DMS 273 treated with DMSO at 0.1 percent for 48 hours (cell line): Measurements from ENCODE around the gene GARRE1.
"Not testable (repeated sequence)": the region's sequence is repeated elsewhere in the genome, so short reads cannot be mapped to it uniquely, and the experiment has no call there.

Experiments used
- DNase-seq: peaks from one replicate; lab custom pipeline; 2025; lab: John Stamatoyannopoulos, UW

GARRE1 gene

DNA sequence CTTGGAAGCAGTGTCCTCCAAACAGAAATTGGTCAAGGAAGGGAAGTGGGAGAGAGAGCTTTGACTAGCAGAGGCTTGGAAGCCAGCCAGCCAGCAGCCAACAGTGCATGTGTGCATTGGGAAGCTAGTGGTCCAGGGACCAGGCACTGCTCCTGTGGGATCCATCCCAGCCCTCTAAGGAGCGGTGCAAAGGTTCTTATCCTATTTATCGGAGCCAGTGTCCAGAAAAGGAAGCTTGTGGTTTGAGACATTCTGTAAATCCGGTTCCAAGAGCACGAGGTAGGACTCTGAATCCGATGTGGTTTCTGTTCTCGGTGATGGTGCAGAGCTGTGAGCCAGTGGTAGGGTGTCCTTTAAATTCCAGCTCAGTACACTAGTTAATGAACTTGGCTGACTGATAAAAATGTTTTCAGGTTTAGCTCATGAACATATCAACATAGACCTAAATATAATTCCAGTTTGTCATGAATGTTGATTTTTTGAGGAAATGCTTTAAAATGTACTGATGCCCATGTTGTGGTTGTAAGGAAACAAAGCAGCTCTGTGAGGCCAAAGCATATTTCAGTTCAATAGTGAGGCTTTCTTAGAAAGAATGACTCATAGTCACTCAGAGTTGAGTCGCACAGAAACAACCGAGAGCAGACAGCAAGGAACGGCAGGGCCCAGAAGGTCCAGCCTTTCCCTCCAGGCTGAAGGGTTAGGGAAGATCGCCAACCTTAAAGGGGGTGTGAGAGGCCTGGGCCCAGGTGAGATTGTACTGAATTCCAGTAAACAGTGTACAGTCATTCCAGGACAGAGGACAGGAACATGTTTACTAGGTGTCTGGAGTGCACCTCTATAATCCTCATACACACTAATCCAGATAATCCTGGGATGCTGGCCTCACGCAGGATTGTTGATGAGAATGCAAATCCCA lies 21.5 kb upstream of the GARRE1 start:
- no peak for DNase-seq

GRCh38 chr19:34235425-34235940 lies 18.9 kb upstream of the GARRE1 start:
- no peak for DNase-seq

GRCh38 chr19:34236035-34236987 lies 18.0 kb upstream of the GARRE1 start:
- no peak for DNase-seq

GRCh38 chr19:34237283-34237682 lies 17.1 kb upstream of the GARRE1 start:
- no peak for DNase-seq

- no peak for DNase-seq
These were observed 16.4 kb upstream of the GARRE1 start for GRCh38 chr19:34237939-34238338.

GRCh38 chr19:34241513-34242337 lies 12.6 kb upstream of the GARRE1 start:
- DNase-seq, result no peak

- not testable (repeated sequence) for DNase-seq
These were observed 11.0 kb upstream of the GARRE1 start for GRCh38 chr19:34243138-34243875.

GRCh38 chr19:34243876-34244578 lies 10.3 kb upstream of the GARRE1 start:
- no peak for DNase-seq

DNA sequence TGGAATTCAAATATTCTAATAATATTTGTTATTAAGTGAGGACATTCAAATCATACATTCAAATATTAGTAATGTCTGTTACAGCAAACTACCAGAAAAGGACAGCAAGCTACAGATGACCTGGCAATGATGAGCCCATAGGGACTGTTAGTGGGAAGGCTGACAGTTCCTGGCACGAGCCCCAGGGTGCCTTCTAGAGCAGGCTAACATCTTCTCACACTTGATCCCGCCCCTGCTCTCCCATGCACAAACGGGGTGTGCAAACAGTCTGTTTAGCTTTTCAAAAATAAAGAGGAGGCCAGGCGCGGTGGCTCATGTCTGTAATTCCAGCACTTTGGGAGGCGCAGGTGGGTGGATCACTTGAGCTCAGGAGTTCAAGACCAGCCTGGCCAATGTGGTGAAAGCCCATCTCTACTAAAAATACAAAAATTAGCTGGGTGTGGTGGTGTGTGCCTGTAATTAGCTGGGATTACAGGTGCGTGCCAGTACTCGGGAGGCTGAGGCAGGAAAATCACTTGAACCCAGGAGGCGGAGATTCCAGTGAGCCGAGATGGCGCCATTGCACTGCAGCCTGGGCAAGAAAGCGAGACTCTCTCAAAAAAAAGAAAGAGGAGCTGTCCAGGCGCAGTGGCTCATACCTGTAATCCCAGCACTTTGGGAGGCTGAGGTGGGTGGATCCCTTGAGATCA lies 9.6 kb upstream of the GARRE1 start:
- no peak for DNase-seq

DNA sequence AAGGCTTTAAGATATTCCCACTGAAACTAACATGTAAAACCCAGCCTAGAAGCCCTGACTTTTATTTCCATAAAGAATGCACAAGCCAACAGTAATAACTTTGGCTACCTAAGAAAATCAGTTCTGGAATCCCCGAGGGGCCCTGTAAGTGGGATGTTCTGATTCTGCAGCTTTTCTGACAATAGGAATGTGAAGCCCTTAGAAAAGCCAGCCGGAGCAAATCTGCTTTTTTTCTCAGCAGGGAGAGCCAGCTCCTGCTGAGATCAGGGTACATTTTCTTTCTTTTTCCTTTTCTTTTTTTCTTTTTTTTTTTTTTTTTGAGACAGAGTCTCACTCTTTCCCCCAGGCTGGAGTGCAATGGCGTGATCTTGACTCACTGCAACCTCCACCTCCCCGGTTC lies 8.0 kb upstream of the GARRE1 start:
- no peak for DNase-seq

- DNase-seq, result no peak
These were observed 5.4 kb upstream of the GARRE1 start for GRCh38 chr19:34248941-34249340.

GRCh38 chr19:34253167-34253566 lies 1.2 kb upstream of the GARRE1 start:
- not testable (repeated sequence) for DNase-seq

DNA sequence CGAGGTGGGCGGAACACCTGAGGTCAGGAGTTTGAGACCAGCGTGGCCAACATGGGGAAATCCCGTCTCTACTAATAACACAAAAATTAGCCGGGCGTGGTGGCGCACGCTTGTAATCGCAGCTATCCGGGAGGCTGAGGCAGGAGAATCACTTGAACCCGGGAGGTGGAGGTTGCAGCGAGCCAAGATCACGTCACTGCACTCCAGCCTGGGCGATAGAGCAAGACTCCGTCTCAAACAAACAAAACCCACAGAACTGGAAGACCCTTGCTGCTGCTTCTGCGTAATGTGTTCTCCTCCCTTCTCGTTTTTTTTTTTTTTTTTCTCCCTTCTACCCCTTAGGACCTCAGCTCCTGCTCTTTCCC lies 691 bp upstream of the GARRE1 start:
- not testable (repeated sequence) for DNase-seq

- DNase-seq, result no peak
These were observed 511 bp downstream of the GARRE1 start for GRCh38 chr19:34254698-34255432.

GRCh38 chr19:34255546-34255945 lies 1.2 kb downstream of the GARRE1 start:
- DNase-seq, result no peak

DNA sequence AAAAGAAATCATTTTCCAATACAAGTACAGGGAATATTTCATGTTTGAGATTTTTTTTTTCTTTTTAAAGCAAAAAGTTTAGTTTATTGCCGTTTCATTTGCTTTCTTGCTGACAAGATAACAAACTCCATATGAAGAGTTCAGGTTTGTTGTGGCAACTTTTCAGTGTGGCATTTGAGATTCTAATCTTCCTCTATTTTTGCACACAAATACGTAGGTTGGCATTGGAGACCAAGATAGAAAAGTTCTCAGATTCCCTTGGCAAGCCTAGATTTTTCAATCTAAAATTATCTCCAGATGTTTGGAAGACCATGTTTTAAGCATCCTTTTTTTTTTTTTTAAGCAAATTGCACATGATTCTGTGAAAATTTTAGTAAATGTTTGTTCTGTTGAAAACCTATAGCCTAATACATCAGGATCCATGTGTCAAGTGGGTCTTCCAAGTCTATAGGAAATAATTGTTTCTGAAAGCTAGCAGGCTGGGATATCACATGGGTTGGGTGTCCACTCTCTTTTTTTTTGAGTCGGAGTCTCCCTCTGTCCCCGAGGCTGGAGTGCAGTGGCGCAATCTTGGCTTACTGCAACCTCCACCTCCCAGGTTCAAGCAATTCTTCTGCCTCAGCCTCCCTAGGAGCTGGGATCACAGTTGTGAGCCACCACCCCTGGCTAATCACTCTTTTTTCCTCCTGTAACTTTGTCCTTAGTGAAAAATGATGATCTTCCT lies 2.6 kb downstream of the GARRE1 start:
- DNase-seq, result no peak

- no peak for DNase-seq
These were observed 3.2 kb downstream of the GARRE1 start for GRCh38 chr19:34257559-34257924.

DNA sequence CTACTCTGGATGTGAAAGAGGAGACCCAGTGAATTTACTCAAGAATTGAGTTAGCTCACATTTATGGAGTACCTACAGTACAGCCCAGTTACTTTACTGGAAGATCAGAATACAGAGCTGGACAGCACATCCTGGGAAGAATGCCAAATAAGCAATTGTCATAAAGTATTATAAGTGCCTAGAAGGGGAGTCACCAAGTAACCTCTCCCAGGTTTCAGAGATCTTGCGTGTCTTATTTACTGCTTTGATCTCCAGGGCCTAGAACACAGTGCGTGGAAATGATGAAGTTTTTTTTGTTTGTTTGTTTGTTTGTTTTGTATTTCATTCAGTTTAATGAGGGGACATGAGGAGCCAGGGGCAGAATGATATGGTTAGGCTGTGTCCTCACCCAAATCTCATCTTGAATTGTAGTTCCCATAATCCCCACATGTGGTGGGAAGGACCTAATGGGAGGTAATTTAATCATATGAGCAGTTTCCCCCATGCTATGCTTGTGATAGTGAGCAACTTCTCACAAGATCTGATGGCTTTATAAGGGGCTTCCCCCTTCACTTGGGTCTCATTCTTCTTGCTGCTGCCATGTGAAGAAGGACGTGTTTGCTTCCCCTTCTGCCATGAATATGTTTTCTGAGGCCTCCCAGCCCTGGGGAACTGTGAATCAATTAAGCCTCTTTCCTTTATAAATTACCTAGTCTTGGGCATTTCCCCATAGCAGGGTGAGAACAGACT lies 5.2 kb downstream of the GARRE1 start:
- DNase-seq, result no peak
